ENCODE results near the gene CFAP97D2.

DNA sequence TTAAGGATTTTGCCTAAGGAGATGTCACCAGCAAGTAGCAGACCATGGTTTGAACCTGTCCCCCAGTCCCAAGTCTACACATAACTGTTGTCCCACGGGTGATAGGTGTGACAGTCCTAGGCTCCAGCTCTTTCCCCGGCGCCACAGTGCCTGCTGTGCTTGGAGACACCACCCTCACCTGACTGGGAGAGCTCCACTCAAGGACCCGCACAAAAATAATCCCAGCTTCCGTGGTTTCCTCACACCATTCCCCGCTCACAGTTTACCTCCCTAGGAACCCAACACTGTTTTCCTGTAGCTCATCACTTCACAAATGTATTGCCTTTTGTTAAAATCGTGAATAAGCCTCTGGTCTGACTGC, 26.8 kb upstream of the CFAP97D2 start:
- TF ChIP-seq SMC3 (IDR thresholded peaks at IDR 0.05; ENCODE audit: low read depth, low read length) (no peak), RAD21 (IDR thresholded peaks at IDR 0.05; ENCODE audit: low read length) (no peak), RFX5 (IDR thresholded peaks at IDR 0.05; ENCODE audit: low read length) (no peak), EP300 (IDR thresholded peaks at IDR 0.05; ENCODE audit: borderline replicate concordance in 1 of 2, low read depth in 1 of 2, low read length in 1 of 2) (no peak), TEAD4 (IDR thresholded peaks at IDR 0.05; ENCODE audit: borderline replicate concordance, insufficient read depth) (no peak), CHD2 (IDR thresholded peaks at IDR 0.05; ENCODE audit: low read length, partially characterized antibody) (no peak), EZH2phosphoT487 (IDR thresholded peaks at IDR 0.05; ENCODE audit: borderline replicate concordance, low read depth) (no peak), TAF1 (IDR thresholded peaks at IDR 0.05; ENCODE audit: borderline replicate concordance, low read depth, low read length) (no peak), POLR2AphosphoS5 (IDR thresholded peaks at IDR 0.05; ENCODE audit: low read depth, low read length) (no peak), MXI1 (IDR thresholded peaks at IDR 0.05; ENCODE audit: low read depth, low read length) (no peak), YY1 (IDR thresholded peaks at IDR 0.05; ENCODE audit: low read depth) (no peak)
- TF ChIP-seq, protein P1, sequence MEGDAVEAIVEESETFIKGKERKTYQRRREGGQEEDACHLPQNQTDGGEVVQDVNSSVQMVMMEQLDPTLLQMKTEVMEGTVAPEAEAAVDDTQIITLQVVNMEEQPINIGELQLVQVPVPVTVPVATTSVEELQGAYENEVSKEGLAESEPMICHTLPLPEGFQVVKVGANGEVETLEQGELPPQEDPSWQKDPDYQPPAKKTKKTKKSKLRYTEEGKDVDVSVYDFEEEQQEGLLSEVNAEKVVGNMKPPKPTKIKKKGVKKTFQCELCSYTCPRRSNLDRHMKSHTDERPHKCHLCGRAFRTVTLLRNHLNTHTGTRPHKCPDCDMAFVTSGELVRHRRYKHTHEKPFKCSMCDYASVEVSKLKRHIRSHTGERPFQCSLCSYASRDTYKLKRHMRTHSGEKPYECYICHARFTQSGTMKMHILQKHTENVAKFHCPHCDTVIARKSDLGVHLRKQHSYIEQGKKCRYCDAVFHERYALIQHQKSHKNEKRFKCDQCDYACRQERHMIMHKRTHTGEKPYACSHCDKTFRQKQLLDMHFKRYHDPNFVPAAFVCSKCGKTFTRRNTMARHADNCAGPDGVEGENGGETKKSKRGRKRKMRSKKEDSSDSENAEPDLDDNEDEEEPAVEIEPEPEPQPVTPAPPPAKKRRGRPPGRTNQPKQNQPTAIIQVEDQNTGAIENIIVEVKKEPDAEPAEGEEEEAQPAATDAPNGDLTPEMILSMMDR (IDR thresholded peaks at IDR 0.05): no peak
- TF ChIP-seq, protein P2, sequence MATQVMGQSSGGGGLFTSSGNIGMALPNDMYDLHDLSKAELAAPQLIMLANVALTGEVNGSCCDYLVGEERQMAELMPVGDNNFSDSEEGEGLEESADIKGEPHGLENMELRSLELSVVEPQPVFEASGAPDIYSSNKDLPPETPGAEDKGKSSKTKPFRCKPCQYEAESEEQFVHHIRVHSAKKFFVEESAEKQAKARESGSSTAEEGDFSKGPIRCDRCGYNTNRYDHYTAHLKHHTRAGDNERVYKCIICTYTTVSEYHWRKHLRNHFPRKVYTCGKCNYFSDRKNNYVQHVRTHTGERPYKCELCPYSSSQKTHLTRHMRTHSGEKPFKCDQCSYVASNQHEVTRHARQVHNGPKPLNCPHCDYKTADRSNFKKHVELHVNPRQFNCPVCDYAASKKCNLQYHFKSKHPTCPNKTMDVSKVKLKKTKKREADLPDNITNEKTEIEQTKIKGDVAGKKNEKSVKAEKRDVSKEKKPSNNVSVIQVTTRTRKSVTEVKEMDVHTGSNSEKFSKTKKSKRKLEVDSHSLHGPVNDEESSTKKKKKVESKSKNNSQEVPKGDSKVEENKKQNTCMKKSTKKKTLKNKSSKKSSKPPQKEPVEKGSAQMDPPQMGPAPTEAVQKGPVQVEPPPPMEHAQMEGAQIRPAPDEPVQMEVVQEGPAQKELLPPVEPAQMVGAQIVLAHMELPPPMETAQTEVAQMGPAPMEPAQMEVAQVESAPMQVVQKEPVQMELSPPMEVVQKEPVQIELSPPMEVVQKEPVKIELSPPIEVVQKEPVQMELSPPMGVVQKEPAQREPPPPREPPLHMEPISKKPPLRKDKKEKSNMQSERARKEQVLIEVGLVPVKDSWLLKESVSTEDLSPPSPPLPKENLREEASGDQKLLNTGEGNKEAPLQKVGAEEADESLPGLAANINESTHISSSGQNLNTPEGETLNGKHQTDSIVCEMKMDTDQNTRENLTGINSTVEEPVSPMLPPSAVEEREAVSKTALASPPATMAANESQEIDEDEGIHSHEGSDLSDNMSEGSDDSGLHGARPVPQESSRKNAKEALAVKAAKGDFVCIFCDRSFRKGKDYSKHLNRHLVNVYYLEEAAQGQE (IDR thresholded peaks at IDR 0.05; ENCODE audit: low read depth, low read length): no peak
- TF ChIP-seq, protein P3, sequence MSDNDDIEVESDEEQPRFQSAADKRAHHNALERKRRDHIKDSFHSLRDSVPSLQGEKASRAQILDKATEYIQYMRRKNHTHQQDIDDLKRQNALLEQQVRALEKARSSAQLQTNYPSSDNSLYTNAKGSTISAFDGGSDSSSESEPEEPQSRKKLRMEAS (IDR thresholded peaks at IDR 0.05; ENCODE audit: low read depth): no peak
